CD4-positive, CD25-positive, alpha-beta regulatory T cell (primary cell): ENCODE data around the gene ACTR3. TPM values are rescaled to one million over a fixed set of nuclear protein-coding genes. Genes with fewer than 3 reads are reported as not detected.

Experiments used
- ATAC-seq, 2 donors: fragments of 150-1000 bp; cut with Tn5 transposase; one replicate each; pipeline ENCODE4 v1.10.0; 2021; ENCODE audit warnings: low read depth in 2 of 2, moderate number of reproducible peaks in 2 of 2, moderate library complexity in 1 of 2
- DNase-seq, 3 donors: peaks; one replicate each; pipeline versions ENCODE4 v3.0.0 to v3.0.0-alpha.2; 2012 to 2022; ENCODE audit warnings: mixed read lengths in 1 of 3
- H3K27ac ChIP-seq: one replicate; pipeline ENCODE4 v1.7.0; 2013; ENCODE audit warnings: mild to moderate bottlenecking, low read length; ENCODE audit not compliant: insufficient read depth, poor library complexity, severe bottlenecking
- H3K27me3 ChIP-seq: one replicate; pipeline ENCODE4 v1.7.0; 2013; ENCODE audit warnings: low read length; ENCODE audit not compliant: control insufficient read depth, insufficient read depth
- H3K36me3 ChIP-seq: one replicate; pipeline ENCODE4 v1.7.0; 2013; ENCODE audit warnings: mild to moderate bottlenecking, low read length, moderate library complexity; ENCODE audit not compliant: control insufficient read depth, insufficient read depth
- H3K4me1 ChIP-seq: 2 replicates; pipeline ENCODE4 v1.7.0; 2013; ENCODE audit warnings: mild to moderate bottlenecking, low read length; ENCODE audit not compliant: insufficient read depth, control insufficient read depth, poor library complexity, severe bottlenecking
- H3K4me3 ChIP-seq: one replicate; pipeline ENCODE4 v1.7.0; 2013; ENCODE audit warnings: low read depth, mild to moderate bottlenecking, low read length, moderate library complexity
- H3K9me3 ChIP-seq, 2 experiments: 1 replicate in 1 of 2; 2 replicates in 1 of 2; pipeline ENCODE4 v1.7.0; 2013; ENCODE audit warnings: low read length in 2 of 2, mild to moderate bottlenecking in 1 of 2, moderate library complexity in 1 of 2; ENCODE audit not compliant: control insufficient read depth in 2 of 2
- H3K27ac Mint-ChIP-seq, 3 donors: one replicate each; pipeline ENCODE4 v1.8.0; 2020 to 2022; ENCODE audit warnings: mild to moderate bottlenecking in 3 of 3, mixed read lengths in 3 of 3, moderate library complexity in 2 of 3
- H3K27me3 Mint-ChIP-seq: one replicate; pipeline ENCODE4 v1.8.0; 2022; ENCODE audit warnings: mild to moderate bottlenecking, mixed read lengths
- H3K36me3 Mint-ChIP-seq: one replicate; pipeline ENCODE4 v1.8.0; 2020; ENCODE audit warnings: mixed read lengths
- H3K4me1 Mint-ChIP-seq, 4 donors: one replicate each; pipeline ENCODE4 v1.8.0; 2020 to 2022; ENCODE audit warnings: mixed read lengths in 4 of 4, mild to moderate bottlenecking in 1 of 4
- H3K4me3 Mint-ChIP-seq, 4 donors: one replicate each; pipeline ENCODE4 v1.8.0; 2020 to 2022; ENCODE audit warnings: mild to moderate bottlenecking in 4 of 4, mixed read lengths in 4 of 4, moderate library complexity in 3 of 4
- H3K9me3 Mint-ChIP-seq, 7 donors: one replicate each; pipeline ENCODE4 v1.8.0; 2020 to 2022; ENCODE audit warnings: mixed read lengths in 7 of 7, mild to moderate bottlenecking in 3 of 7, moderate library complexity in 2 of 7
- polyA plus RNA-seq, 4 donors: library from polyadenylated mRNA; unstranded; fragments of 300-500 nt; fragmentation: Illumina TruSeq; gene quantifications; one replicate each; pipeline ENCODE4 v1.2.3, GENCODE V29; 2021
- total RNA-seq: library from RNA; stranded (reverse); gene quantifications from one replicate; pipeline ENCODE4 v1.2.3, GENCODE V29; 2022

The ACTR3 gene
- total and polyA plus RNA-seq, 5 donors from 2014 or later = 328 to 718 (median 576) TPM

DNA sequence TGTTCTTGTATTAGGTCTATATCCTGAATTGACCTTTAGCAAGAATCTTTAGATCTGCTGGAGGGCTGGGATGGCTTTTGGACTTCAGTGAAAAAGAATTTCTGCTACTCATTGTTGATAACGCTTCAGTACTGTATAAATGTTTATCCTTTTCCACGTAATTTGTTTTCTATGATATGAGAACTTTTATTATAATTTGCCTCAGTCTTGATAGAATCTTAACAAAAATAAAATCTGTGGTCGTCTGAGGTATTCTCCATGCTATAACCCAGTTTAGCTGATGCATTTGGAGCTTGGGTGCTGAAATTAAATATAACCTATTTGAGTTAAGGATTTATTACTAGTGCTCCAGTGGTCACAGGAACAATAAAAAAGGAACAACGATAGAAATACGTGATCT is 71.1 kb downstream of the ACTR3 start:
- no peak overlapping the region for H3K27ac ChIP-seq
- H3K4me1 ChIP-seq = no peaks in the 10 kb centered on the region
- H3K4me1 Mint-ChIP-seq = peaks cover 8 to 27% (median 20%) of the 10 kb centered on the region in 4 donors
- DNase-seq (no peak), ATAC-seq (no peak)
- H3K27me3 Mint-ChIP-seq = no peaks in the 10 kb centered on the region
- H3K27me3 ChIP-seq = no peaks in the 10 kb centered on the region
- peaks cover 22% of the 10 kb centered on the region for H3K36me3 Mint-ChIP-seq
- H3K9me3 ChIP-seq = no peaks in the 10 kb centered on the region
- H3K9me3 Mint-ChIP-seq = no peaks in the 10 kb centered on the region
- no peak overlapping the region for H3K4me3 Mint-ChIP-seq
- H3K4me3 ChIP-seq = no peak overlapping the region
- H3K27ac Mint-ChIP-seq = no peak overlapping the region
- H3K36me3 ChIP-seq = peaks cover 51% of the 10 kb centered on the region

DNA sequence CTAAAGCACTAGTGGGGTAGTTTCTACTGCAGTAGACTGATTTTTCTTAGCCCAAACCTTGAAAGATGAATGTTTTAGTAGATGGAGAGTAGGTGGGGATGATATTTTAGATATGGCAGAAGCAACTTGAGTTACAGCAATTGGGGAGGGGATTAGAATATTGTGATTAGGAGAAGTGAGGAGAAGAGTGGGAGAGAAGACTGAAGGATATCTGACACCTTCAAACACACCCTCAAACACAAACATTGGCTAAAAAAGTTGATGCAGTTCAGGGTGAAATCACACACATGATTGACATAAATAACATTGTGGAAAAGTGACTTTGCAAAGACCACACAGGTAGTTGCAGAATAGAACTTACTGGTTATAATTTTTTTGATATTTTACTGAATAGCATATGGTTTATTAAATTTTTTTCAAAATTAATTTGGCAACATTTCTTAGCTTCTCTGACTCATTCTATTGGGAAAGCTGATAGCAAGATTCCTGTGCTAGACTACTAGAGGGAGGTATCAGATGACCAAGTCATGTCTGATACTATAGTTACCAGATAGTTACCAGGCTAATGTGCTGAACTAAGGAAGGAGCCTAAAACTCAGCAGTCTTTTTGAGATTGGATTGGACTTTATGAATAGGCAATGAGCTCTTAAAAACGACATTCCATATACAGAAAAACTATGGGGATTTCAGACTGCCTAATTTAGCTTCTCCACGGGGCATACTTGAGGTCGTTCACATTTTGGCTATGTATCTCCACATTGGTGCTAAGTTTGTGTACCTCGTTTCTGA is 73.0 kb downstream of the ACTR3 start:
- DNase-seq = no peak
- H3K27ac Mint-ChIP-seq = peak overlapping the region in 1 of 3 donors; percentile 98
- H3K27ac ChIP-seq = no peak overlapping the region
- H3K27me3 Mint-ChIP-seq = no peaks in the 10 kb centered on the region
- H3K9me3 ChIP-seq = no peaks in the 10 kb centered on the region
- peaks cover 34% of the 10 kb centered on the region for H3K36me3 ChIP-seq
- no peak overlapping the region for H3K4me3 ChIP-seq
- H3K4me3 Mint-ChIP-seq = no peak overlapping the region
- no peaks in the 10 kb centered on the region for H3K27me3 ChIP-seq
- no peaks in the 10 kb centered on the region for H3K4me1 ChIP-seq
- peaks cover 5 to 24% (median 15%) of the 10 kb centered on the region in 4 donors for H3K4me1 Mint-ChIP-seq
- no peaks in the 10 kb centered on the region for H3K9me3 Mint-ChIP-seq
- no peak for ATAC-seq
- H3K36me3 Mint-ChIP-seq = peaks cover 12% of the 10 kb centered on the region

DNA sequence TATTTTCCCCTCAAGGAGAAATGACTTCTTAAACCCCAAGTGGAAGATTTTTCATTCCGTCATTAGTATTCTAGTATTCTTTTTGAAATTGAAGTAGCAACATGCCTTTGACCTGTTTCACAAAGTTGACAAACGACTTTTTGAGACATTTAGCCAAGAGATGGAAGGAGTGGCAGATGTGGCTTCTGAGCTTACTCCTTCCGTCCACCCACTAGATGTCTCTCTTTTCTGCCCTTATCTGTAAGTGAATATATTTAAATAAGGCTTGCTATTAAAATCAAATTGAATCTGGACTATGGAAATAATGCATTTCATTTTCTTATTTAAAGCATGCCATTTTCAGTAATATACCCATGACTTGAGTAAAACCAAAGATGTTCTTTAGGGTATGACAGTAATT is 74.1 kb downstream of the ACTR3 start:
- Mint-ChIP-seq H3K9me3 (no peaks in the 10 kb centered on the region), H3K27me3 (no peaks in the 10 kb centered on the region), H3K4me3 (no peak overlapping the region), H3K36me3 (peaks cover 12% of the 10 kb centered on the region), H3K27ac (no peak overlapping the region), H3K4me1 (peaks cover 3 to 26% (median 15%) of the 10 kb centered on the region in 4 donors)
- H3K27ac ChIP-seq = no peak overlapping the region
- H3K4me3 ChIP-seq = no peak overlapping the region
- no peaks in the 10 kb centered on the region for H3K27me3 ChIP-seq
- H3K36me3 ChIP-seq = peaks cover 26% of the 10 kb centered on the region
- no peak for ATAC-seq
- DNase-seq = no peak
- H3K4me1 ChIP-seq = no peaks in the 10 kb centered on the region
- H3K9me3 ChIP-seq = no peaks in the 10 kb centered on the region

DNA sequence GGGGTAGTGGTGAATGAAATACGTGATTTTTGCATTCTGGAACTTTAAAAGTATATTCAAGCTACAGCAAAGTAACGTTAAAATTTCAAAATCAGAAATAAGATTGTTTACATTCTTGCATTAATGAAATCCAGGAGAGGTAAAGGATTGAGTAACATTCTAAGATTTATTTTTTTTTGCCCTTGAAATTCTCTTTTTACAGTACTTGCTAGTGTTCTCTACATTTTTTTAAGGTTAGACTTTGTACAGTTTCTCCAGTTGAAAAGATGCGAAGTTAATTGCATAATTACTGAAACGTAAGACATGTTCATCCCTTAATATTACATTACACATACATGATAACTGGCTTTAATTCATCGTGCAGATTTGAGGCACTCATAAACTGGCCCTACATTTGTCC is 74.5 kb downstream of the ACTR3 start:
- no peak overlapping the region for H3K27ac ChIP-seq
- Mint-ChIP-seq H3K27me3 (no peaks in the 10 kb centered on the region), H3K27ac (peak overlapping the region in 1 of 3 donors; percentile 48), H3K9me3 (no peaks in the 10 kb centered on the region), H3K4me3 (no peak overlapping the region), H3K36me3 (peaks cover 8% of the 10 kb centered on the region), H3K4me1 (peaks cover 3 to 26% (median 12%) of the 10 kb centered on the region in 4 donors)
- H3K4me3 ChIP-seq = no peak overlapping the region
- DNase-seq (no peak), ATAC-seq (no peak)
- H3K4me1 ChIP-seq = no peaks in the 10 kb centered on the region
- peaks cover 25% of the 10 kb centered on the region for H3K36me3 ChIP-seq
- no peaks in the 10 kb centered on the region for H3K9me3 ChIP-seq
- H3K27me3 ChIP-seq = no peaks in the 10 kb centered on the region

DNA sequence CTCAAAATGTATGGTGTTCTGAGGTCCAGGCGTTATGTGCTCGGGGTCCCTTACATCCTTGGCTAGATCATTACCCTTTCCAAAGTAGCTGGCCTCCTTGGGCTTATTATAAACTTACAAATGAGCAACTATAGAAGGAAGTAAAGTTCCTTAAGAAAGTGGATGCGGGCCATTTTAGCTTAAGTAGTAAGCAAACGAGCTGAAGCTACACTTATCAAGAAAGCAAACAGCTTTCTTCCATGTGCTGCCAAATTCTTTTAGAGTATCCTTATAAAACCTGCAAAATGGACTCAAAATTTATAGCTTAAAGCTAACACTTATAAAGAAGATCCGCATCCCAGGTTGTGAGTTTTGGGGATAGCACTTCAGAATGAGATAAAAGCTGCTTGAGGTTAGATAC is 75.3 kb downstream of the ACTR3 start:
- no peaks in the 10 kb centered on the region for H3K4me1 ChIP-seq
- no peaks in the 10 kb centered on the region for H3K9me3 ChIP-seq
- H3K27ac ChIP-seq = no peak overlapping the region
- peak overlapping the region in 1 of 3 donors; percentile 26 for H3K27ac Mint-ChIP-seq
- no peak overlapping the region for H3K4me3 ChIP-seq
- no peaks in the 10 kb centered on the region for H3K27me3 ChIP-seq
- H3K27me3 Mint-ChIP-seq = no peaks in the 10 kb centered on the region
- DNase-seq (no peak), ATAC-seq (no peak)
- H3K4me1 Mint-ChIP-seq = peaks cover 3 to 24% (median 11%) of the 10 kb centered on the region in 4 donors
- no peaks in the 10 kb centered on the region for H3K9me3 Mint-ChIP-seq
- peaks cover 21% of the 10 kb centered on the region for H3K36me3 ChIP-seq
- H3K4me3 Mint-ChIP-seq = no peak overlapping the region
- H3K36me3 Mint-ChIP-seq = peaks cover 7% of the 10 kb centered on the region

DNA sequence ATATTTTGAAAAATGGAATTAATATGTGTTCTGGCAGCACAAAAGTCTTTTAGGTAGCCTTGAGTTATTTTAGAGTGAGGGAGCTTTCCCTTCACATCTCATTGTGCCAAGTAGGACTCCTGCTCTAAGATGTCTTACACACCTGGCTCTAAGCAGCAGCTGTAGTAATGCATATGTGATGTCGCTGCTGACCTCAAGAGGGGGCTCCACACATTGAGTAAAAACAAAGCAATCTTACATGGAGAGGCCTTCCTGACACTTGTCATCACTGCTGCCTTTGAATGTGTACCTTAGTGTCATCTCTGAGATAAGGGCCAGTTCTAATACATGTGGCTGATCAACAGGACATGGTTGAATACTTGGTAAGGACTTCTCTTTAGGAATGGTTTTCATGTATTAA is 75.8 kb downstream of the ACTR3 start:
- Mint-ChIP-seq H3K27ac (peak overlapping the region in 2 of 3 donors; percentile 13 to 24), H3K9me3 (no peaks in the 10 kb centered on the region)
- H3K27ac ChIP-seq = no peak overlapping the region

DNA sequence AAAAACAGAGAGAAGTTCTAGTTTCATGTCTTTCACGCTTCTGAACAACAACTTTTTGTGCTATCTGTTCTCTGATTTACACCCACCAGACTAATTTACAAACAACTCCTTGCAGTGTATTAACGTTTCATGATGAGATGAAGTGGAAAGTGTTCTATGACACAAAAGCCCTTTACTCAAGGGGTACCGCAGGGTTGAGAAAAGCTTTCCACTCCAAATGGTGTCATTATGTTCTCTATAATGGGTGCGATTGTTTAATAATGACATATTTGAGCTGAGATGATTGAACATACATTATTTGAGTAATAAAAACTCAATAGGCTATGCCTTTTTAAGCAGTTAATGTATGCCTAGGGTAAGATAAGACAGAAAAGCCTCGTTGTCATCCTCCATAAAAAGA is 76.3 kb downstream of the ACTR3 start:
- no peak overlapping the region for H3K27ac ChIP-seq
- Mint-ChIP-seq H3K9me3 (no peaks in the 10 kb centered on the region), H3K4me3 (no peak overlapping the region), H3K36me3 (peaks cover 4% of the 10 kb centered on the region), H3K27me3 (no peaks in the 10 kb centered on the region), H3K4me1 (peaks cover 6 to 29% (median 13%) of the 10 kb centered on the region in 4 donors), H3K27ac (peak overlapping the region in 2 of 3 donors; percentile 13 to 24)
- DNase-seq = no peak
- ATAC-seq = no peak
- no peak overlapping the region for H3K4me3 ChIP-seq
- no peaks in the 10 kb centered on the region for H3K27me3 ChIP-seq
- peaks cover 14% of the 10 kb centered on the region for H3K36me3 ChIP-seq
- no peaks in the 10 kb centered on the region for H3K4me1 ChIP-seq
- no peaks in the 10 kb centered on the region for H3K9me3 ChIP-seq

More for the DNA sequence above, 75.8 kb downstream of the ACTR3 start:
- Histone ChIP-seq H3K4me3 (no peak overlapping the region), H3K9me3 (no peaks in the 10 kb centered on the region), H3K36me3 (peaks cover 17% of the 10 kb centered on the region), H3K27me3 (no peaks in the 10 kb centered on the region), H3K4me1 (no peaks in the 10 kb centered on the region)
- Mint-ChIP-seq H3K4me1 (peaks cover 6 to 25% (median 12%) of the 10 kb centered on the region in 4 donors), H3K27me3 (no peaks in the 10 kb centered on the region), H3K4me3 (no peak overlapping the region), H3K36me3 (peaks cover 4% of the 10 kb centered on the region)
- ATAC-seq (peak; percentile 68 to 82), DNase-seq (peak in 2 of 3 donors; percentile 17 to 67)

- no peak for DNase-seq
- H3K36me3 Mint-ChIP-seq = peaks cover 5% of the 10 kb centered on the region
- Histone ChIP-seq H3K36me3 (peaks cover 10% of the 10 kb centered on the region), H3K4me3 (no peak overlapping the region), H3K9me3 (no peaks in the 10 kb centered on the region), H3K27me3 (no peaks in the 10 kb centered on the region), H3K4me1 (no peaks in the 10 kb centered on the region), H3K27ac (no peak overlapping the region)
- ATAC-seq = no peak
- no peak overlapping the region for H3K4me3 Mint-ChIP-seq
- H3K27me3 Mint-ChIP-seq = no peaks in the 10 kb centered on the region
- peak overlapping the region in 1 of 3 donors; percentile 56 for H3K27ac Mint-ChIP-seq
- no peaks in the 10 kb centered on the region for H3K9me3 Mint-ChIP-seq
- H3K4me1 Mint-ChIP-seq = peaks cover 6 to 31% (median 17%) of the 10 kb centered on the region in 4 donors
Measured at GRCh38 chr2:113966832-113967231, 76.9 kb downstream of the ACTR3 start.
